HPDE6-E6E7 (cell line): ENCODE data around the gene CTNNA2.

ENCODE experiments used
- DNase-seq: peaks from one replicate; pipeline ENCODE4 v3.0.0; 2011; ENCODE audit warnings: missing footprints; ENCODE audit errors: extremely low spot score

CTNNA2 gene

GRCh38 chr2:79512442-79513401, at the start of gene CTNNA2:
CTNNA2 (plus strand) TSS chr2:79513051.
- DNase-seq = no peak

DNA sequence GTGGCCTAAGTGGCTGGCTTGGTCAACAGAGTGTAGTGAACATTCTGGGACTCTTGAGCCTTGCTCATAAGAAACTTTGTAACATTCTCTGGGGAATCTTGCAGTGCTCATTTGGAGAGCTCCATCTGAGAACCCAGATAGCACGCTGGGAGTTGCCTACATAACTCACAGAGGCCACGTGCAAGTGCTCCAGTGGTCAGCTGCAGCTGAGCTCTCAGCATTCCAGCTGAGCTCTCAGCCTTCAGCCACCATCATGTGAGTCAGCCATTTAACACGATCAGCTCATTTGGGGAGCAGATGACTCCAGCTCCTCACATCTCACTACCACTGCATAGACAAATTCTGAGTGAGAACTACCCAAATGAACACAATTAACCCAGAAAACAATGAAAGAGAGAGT, 25.5 kb upstream of the CTNNA2 start:
- no peak for DNase-seq

GRCh38 chr2:79511320-79511951, 1.4 kb upstream of the CTNNA2 start:
- no peak for DNase-seq

- DNase-seq = no peak
Observed at GRCh38 chr2:79513711-79514110, 860 bp downstream of the CTNNA2 start.

DNA sequence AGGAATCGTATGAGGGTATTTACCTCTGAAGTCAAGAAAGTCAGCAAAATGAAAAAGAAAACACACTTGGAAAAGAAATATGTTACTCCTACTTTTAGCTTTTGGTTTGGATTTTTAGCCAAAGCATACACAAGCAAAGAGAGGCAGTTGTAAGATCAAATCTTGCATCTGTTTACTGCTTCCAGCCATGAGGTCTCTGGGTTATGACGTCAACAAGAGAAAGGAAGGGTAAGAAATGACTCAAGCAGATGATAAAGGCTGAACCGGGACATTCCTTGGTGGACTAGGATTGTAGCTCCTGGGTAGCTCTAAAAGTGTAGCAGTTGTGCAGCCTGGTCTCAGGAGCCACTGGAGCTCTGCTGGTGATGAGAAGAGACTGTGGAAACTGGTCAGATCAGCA, 16.8 kb downstream of the CTNNA2 start:
- DNase-seq = no peak

DNA sequence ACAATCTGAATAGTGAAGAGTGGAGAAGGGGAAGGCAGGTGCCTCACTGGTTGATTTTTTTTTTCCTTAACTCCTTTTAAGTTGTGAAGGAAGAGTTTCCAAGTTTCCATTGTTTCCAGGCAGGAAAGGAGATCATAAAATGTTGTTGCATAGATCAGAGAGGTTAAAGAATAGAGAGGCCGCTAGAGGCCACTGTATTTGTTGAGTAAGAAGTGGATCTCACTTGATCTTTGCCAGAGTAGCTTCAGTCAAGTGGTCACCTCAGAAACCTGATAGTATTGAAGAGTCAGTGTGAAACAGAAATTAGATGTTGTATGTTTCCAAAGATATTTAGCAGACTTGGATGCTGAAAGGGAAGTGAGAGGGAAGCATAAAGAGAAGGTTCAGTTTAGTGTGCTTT, 17.6 kb downstream of the CTNNA2 start:
- DNase-seq = no peak

- no peak for DNase-seq
Observed at GRCh38 chr2:79547568-79547967, 34.7 kb downstream of the CTNNA2 start.

DNA sequence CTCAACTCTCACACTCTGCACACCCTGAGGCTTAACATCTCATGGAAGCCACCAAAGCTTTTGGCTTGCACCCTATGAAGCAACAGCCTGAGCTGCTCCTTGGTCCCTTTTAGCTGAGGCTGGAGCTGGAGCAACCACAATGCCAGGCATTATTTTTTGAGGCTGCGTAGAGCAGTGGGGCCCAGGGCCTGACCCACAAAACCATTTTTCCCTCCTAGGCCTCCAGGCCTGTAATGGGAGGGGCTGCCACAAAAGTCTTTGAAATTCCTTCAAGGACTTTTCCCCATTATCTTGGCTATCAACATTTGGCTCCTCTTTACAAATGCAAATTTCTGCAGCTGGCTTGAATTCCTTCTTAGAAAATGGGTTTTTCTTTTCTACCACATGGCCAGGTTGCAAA, 39.8 kb downstream of the CTNNA2 start:
- no peak for DNase-seq

DNA sequence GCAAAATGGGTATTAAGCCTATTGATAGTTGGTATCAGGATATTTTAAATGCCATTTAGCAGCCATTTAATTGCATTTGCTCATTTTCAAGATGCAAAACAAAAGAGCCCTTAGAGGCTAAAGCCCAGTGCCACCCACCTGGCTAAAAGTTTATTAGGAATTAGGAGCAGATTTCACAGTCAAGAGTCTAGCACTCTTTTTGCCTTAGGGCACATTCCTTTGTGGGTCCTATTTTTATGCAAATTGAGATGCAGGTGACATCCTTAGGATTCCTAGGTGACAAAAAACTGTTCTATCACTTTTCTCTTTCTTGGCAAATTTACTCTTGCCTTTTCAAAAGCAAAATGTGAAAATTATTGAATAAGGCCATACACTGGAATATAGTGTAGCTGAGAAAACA, 42.0 kb downstream of the CTNNA2 start:
- DNase-seq = no peak

GRCh38 chr2:79564065-79564464, 51.2 kb downstream of the CTNNA2 start:
- DNase-seq = no peak

DNA sequence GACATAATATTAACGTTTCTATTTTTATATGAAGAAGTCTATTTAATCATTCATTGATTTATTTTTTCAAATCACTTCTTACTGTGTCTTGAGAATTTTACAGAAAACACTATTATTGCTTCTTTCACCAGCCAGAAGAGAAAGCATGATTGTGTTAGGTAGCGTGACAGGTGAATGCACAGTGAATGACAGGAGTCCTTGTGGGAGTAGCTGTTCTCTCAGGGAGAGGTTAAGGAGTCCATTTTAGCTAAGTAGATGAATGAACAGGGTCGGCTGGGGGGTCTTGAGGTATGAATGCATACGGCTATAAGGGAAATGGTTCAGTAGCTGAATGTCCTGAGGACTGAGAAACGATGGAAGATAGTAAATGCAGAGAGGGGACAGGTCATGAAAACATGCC, 56.2 kb downstream of the CTNNA2 start:
- no peak for DNase-seq

DNA sequence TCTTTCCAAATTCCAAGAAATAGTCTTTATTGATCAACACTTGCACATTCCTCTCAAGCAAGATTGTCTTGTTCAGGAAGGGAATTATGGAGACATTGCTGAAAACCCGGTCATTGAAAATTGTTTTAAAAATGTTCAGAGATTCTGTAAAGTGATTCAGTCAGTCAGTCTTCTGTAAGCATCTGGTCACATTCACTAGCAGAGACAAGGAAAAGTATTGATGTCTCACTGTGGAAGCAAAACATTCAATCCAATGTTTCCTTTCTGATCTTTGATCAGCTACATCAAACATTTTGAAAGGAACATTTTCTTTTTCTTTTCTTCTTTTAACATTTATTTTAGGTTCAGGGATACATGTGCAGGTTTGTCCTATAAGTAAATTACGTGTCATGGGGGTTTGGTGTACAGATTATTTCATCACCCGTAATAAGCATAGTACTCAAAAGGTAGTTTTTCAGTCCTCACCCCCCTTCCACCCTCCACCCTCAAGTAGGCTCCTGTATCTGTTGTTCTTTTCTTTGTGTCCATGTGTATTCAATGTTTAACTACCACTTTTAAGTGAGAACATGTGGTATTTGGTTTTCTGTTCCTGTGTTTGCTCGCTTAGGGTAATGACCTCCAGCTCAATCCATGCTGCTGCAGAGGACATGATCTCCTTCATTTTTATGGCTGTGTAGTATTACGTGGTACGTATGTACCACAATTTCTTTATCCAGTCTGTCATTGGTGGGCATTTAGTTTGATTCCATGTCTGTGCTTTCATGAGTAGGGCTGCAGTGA, 61.2 kb downstream of the CTNNA2 start:
- no peak for DNase-seq

DNA sequence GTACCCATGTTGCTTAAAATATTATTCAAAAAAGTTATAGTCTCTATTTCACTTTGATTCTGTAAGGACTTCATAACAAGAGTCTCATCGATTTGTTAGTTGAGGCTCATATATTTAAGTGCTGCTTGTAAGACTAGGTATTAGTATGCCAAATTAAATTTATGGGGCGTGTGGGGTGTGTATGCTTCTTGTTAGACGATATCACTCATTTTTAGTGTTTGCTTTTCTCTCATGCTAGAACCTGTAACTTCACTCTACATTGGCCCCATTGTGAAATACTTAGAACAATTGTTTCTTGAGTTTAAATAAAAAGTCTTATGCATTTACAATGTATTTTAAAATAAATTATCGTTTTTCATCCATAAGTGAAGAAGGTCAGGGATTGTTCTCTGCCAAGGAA, 63.6 kb downstream of the CTNNA2 start:
- DNase-seq = no peak

DNA sequence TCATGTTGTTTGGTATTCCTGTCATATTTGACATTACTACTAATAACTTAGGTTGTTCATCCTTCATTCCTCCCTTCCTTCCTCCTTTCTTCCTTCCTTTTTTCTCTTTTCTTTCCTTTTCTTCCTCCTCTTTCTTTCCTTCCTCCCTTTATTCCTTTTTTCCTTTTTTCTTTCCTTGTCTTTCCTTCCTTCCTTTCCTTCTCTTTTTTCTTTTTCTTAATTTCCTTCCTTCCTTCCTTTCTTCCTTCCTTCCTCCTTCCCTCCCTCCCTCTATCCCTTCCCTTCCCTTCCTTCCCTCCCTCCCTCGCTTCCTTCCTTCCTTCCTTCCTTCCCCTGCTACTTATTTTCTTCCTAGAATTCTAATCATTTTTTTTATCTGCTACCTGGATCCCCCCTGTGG, 66.1 kb downstream of the CTNNA2 start:
- no peak for DNase-seq

- DNase-seq = no peak
Observed at GRCh38 chr2:79580175-79580574, 67.3 kb downstream of the CTNNA2 start.

DNA sequence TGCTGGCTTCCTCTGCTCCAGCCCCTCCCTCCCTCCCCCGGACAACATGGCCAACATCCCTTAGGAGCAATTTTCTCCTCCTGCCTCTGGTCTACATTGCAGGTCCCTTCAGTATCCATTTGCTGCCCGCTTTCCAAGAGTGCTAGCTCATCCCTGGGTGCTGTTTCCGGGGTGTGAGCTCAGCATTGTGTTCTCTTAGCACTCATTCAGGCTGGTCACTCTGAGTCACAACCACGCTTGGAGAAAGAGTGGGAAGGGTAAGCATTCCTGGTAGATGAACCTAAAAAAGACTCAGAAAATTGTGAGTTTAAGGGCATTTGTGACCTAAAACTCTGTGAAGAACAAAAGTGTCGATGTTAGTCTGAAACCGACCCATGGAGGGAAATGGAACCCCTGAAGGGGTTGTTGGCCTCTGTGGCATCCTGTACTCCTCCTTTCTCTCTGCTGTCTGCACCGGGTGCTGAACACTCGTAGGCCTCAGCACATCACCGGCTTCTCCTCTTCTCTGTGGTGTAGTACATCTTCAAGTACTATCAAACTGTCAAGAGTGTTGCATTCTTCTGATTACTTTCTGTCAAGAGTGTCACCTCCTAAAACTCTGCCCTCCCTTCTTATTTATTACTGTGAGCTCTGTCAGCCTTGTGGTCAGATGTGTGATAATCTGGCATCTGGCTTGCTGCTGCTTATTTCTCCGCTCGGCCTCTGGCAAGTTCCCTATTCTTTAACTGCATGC, 73.0 kb downstream of the CTNNA2 start:
- no peak for DNase-seq

DNA sequence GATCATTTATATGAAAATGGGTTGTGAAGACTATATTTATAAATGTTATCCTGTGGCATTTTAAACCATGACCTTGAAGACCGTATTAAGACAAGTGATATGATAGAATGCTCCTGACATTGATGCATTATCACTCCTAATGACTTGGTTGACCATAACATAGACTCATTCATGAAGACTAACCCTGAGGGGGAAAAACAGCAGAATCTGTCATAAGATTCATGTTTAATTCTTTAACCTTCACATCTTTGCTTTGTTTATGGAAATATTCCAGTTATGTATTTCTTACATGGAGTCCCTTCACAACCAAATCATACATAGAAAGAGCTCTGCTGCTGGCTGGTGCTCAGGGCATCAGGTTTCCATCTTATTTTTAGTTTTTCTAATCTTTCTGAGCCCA, 78.4 kb downstream of the CTNNA2 start:
- DNase-seq = no peak

DNA sequence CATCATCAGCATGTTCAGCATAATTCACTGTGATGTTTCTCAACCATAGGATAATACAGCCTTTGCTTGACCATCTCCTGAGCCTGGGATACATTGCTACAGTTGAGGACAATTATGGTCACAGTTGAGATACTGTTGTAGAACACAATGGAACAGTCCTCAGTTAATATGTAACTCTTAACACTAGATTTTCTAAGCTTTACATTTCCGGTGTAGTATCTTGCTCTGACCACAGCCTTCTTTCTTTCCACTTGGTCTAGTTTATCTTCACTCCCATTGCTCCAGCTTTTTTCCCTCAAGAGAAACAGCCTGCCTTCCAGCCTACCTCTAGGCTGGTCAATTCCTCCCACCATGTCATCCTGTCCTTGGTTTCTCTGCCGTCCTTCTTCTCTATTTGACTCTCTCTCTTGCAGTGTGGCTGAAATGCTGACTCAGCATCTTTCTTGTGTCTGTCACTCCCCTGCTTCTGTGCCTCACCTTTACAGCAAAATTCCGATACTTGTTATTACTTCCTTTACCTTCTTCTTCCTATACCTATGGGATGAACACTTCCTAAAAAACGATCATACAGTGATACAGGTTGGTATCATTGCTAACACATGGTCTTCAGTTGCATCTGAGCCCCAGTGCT, 80.5 kb downstream of the CTNNA2 start:
- DNase-seq = no peak

GRCh38 chr2:79596403-79596802, 83.6 kb downstream of the CTNNA2 start:
- DNase-seq = no peak

DNA sequence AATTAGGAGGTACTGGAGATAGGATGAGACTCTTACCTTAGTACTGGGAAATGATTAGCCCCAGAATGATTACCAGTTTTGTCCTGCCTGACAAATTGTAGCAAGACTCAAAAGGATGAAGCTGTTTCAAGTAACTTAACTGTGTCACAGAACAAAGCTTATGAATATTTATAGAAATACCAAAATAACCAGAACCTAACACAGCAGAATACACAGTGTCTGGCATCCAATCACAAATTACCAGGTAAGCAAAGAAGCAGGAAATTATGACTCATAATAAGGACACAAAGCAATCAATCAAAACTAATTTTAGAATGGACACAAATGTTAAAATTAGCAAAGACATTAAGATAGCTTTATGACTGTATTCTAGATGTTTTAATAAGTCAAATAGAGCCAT, 91.9 kb downstream of the CTNNA2 start:
- DNase-seq = no peak

DNA sequence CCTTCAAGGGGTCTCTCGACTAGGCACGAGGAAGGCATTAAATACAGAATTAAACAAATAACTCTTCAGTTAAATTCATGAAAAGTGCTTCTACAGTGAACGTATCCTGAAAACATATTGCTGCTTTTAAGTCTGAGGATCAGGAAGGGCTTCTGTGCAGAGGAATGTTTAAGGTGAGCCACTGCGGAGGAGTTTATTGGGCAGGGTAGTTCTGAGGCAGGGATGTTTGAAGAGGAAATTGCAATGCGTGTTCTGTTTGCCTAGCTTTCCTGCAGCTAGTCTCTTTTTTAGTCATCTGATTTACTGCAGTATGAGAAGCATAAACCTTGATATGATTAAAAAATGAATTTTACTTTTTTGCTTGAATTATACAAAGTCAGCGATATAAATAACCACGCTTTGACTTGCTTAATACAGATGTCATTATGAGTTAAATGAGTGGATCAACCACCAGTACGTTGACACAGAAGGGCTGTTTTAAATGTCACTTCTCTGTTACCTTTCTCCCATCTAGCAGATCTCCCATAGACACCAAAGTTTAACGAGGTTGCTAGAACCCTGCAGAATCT, 98.7 kb downstream of the CTNNA2 start:
- no peak for DNase-seq
